GM12801 (cell line): ENCODE measurements around the gene ACKR3.

Experiments used
- CTCF ChIP-seq: IDR thresholded peaks from one replicate; pipeline ENCODE4 v1.5.1; 2011; ENCODE audit warnings: control low read depth; ENCODE audit not compliant: insufficient read length; ENCODE audit errors: extremely low read depth

The ACKR3 gene

GRCh38 chr2:236555481-236555880 lies 14.1 kb upstream of the ACKR3 start:
- no peak for TF ChIP-seq CTCF

GRCh38 chr2:236557306-236558030 lies 12.2 kb upstream of the ACKR3 start:
- no peak for TF ChIP-seq CTCF

DNA sequence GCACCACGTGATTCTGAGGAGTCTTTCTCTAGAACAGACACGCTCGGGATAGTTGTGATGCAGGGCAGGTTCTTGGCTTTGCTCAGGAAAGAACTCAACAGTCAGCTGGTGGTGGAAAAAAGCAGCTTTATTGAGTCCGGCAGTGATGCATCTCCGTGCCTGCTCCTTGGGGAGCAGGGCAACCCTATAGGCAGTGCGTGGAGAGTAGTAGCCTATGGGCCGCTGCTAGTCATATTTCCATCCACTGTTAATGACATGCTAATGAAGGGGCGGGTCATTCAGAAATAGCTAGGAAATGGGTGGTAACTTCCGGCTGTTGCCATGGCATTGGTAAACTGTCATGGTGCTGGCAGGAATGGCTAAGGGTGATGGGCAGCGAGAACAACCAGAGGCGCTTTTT lies 11.6 kb upstream of the ACKR3 start:
- TF ChIP-seq CTCF = no peak

GRCh38 chr2:236558993-236559978 lies 10.3 kb upstream of the ACKR3 start:
- no peak for TF ChIP-seq CTCF

GRCh38 chr2:236561874-236562273 lies 7.8 kb upstream of the ACKR3 start:
- TF ChIP-seq CTCF = no peak

- no peak for TF ChIP-seq CTCF
Measured at GRCh38 chr2:236562434-236562833, 7.2 kb upstream of the ACKR3 start.

DNA sequence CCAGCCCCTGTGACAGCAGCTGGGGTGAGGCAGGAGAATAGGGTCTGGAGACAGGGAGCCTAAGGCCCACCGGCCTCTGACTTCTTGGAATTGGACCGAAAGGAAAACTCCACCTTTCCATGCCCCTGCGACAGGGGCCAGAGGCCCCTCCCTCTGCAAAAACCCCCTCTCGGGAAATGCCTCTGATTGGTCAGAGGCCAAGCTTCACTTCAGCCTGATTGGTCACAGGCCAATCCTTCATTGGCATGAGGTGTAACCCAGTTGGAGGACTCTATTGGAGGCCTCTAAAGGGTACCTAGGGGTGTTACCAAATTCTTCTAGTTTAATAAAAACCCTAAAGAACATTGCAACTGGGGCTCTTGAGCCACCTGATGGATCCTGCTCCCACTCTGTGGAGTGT lies 5.7 kb upstream of the ACKR3 start:
- TF ChIP-seq CTCF = no peak
